GM06990 (cell line): ENCODE results near the gene TNS2.
A peak's percentile ranks its signal among the peaks of the same experiment; 100 is the strongest.
"Not testable (repeated sequence)": the region's sequence is repeated elsewhere in the genome, so short reads cannot be mapped to it uniquely, and the experiment has no call there.

Experiments used
- DNase-seq: peaks from one replicate; pipeline ENCODE4 v3.0.0-alpha.2; 2011; ENCODE audit not compliant: insufficient read length; ENCODE audit errors: extremely low read depth
- H3K27me3 ChIP-seq: replicated peaks from 2 replicates; pipeline ENCODE4 v1.6.0; 2011; ENCODE audit warnings: low read length; ENCODE audit not compliant: control insufficient read depth, insufficient read depth
- H3K36me3 ChIP-seq: 2 replicates; pipeline ENCODE4 v1.5.1; 2011; ENCODE audit warnings: low read length; ENCODE audit not compliant: control insufficient read depth, insufficient read depth
- H3K4me3 ChIP-seq: replicated peaks from 2 replicates; pipeline ENCODE4 v1.5.1; 2011; ENCODE audit warnings: low read depth, mild to moderate bottlenecking, control low read depth, low read length
- CTCF ChIP-seq: IDR thresholded peaks from 2 replicates; pipeline ENCODE4 v1.5.1; 2011; ENCODE audit warnings: low read length, control low read depth, mild to moderate bottlenecking, inconsistent platforms; ENCODE audit not compliant: insufficient read depth, poor library complexity, severe bottlenecking

Gene TNS2

GRCh38 chr12:53005986-53006809, 43.7 kb upstream of the TNS2 start, which contains the start of gene EIF4B:
Gene EIF4B (plus strand): TSS chr12:53006456. CDS start chr12:53006484, 28 bp downstream.
- no peaks in the 10 kb centered on the region for H3K27me3 ChIP-seq
- peak within 1 kb of the TSS; percentile 100 for H3K4me3 ChIP-seq

GRCh38 chr12:53006810-53007309, 43.0 kb upstream of the TNS2 start:
- H3K27me3 ChIP-seq: no peaks in the 10 kb centered on the region
- no peak for TF ChIP-seq CTCF
- peak; percentile 88 for DNase-seq

More at GRCh38 chr12:53005986-53006809, 43.7 kb upstream of the TNS2 start, which contains the start of gene EIF4B:
- TF ChIP-seq CTCF: no peak
- H3K36me3 ChIP-seq: no peaks in the 10 kb centered on the region
- peak; percentile 100 for DNase-seq

GRCh38 chr12:53007343-53007742, 42.5 kb upstream of the TNS2 start:
- TF ChIP-seq CTCF: no peak
- Histone ChIP-seq H3K4me3 (peak overlapping the region; percentile 100), H3K36me3 (no peaks in the 10 kb centered on the region; the same call in 1 of the 2 replicates), H3K27me3 (no peaks in the 10 kb centered on the region)
- no peak for DNase-seq

More at GRCh38 chr12:53006810-53007309, 43.0 kb upstream of the TNS2 start:
- peak overlapping the region; percentile 100 for H3K4me3 ChIP-seq
- no peaks in the 10 kb centered on the region; the same call in 1 of the 2 replicates for H3K36me3 ChIP-seq

- not testable (repeated sequence) for H3K36me3 ChIP-seq, DNase-seq, H3K27me3 ChIP-seq
- peak overlapping the region; percentile 23 for H3K4me3 ChIP-seq
Observed at GRCh38 chr12:53008760-53009159, 41.1 kb upstream of the TNS2 start.

GRCh38 chr12:53010955-53011354, 38.9 kb upstream of the TNS2 start:
- DNase-seq: no peak
- no peak overlapping the region for H3K4me3 ChIP-seq

More at GRCh38 chr12:53010955-53011354, 38.9 kb upstream of the TNS2 start:
- TF ChIP-seq CTCF: no peak
- H3K27me3 ChIP-seq: no peaks in the 10 kb centered on the region
- H3K36me3 ChIP-seq: no peaks in the 10 kb centered on the region; the same call in 1 of the 2 replicates
